Measurements from ENCODE around the gene ESCO1.

DNA sequence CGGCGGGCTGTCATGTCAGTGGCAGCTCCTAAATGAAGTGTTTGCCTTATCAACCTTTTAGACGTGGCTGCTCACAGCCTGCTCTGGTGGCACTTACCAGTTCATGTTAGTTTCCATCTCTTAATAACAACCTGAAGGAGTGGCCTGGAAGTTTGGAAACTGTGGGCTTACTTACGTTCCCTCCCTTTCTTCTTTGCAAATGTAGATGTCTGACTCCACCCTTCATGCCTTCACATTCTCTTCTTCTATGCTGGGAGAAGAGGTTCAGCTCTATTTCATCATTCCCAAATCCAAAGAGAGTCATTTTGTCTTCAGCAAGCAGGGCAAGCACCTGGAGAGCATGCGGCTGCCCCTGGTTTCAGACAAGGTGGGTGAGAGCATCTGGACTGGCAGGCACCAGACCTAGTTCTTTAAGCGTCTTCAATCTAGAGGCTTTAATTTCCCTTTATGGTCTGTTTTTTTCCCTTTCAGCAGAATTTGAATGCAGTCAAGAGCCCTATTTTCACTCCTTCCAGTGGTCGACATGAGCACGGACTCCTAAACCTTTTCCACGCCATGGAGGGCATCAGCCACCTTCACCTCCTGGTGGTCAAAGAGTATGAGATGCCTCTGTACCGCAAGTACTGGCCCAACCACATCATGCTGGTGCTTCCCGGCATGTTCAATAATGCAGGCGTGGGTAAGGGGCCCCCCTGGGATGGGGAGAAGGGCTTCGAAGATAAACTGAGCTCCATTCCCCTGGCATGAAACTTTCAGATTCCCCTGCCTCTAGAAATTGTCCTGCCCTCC is 92.4 kb downstream of the ESCO1 start:
- TF ChIP-seq, protein P1, sequence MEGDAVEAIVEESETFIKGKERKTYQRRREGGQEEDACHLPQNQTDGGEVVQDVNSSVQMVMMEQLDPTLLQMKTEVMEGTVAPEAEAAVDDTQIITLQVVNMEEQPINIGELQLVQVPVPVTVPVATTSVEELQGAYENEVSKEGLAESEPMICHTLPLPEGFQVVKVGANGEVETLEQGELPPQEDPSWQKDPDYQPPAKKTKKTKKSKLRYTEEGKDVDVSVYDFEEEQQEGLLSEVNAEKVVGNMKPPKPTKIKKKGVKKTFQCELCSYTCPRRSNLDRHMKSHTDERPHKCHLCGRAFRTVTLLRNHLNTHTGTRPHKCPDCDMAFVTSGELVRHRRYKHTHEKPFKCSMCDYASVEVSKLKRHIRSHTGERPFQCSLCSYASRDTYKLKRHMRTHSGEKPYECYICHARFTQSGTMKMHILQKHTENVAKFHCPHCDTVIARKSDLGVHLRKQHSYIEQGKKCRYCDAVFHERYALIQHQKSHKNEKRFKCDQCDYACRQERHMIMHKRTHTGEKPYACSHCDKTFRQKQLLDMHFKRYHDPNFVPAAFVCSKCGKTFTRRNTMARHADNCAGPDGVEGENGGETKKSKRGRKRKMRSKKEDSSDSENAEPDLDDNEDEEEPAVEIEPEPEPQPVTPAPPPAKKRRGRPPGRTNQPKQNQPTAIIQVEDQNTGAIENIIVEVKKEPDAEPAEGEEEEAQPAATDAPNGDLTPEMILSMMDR (conservative IDR thresholded peaks at IDR 0.05; ENCODE audit: low read depth in 2 of 2): 0 out of 4 replicates have a peak, but pooled peaks of 1 of the 2 experiments have one; percentile 14
- TF ChIP-seq EZH2 (IDR thresholded peaks at IDR 0.05; ENCODE audit: low read depth, unreplicated experiment) (no peak), POLR2AphosphoS5 (IDR thresholded peaks at IDR 0.05; ENCODE audit: low read depth) (no peak), STAT1 (IDR thresholded peaks at IDR 0.05; ENCODE audit: unreplicated experiment) (no peak), NANOG (IDR thresholded peaks at IDR 0.05; ENCODE audit: borderline replicate concordance) (no peak), EZH2phosphoT487 (IDR thresholded peaks at IDR 0.05; ENCODE audit: unreplicated experiment) (no peak), ZNF331 (CRISPR knock-in tag; IDR thresholded peaks at IDR 0.05; ENCODE audit: low read depth) (no peak), CREB1 (CRISPR knock-in tag; IDR thresholded peaks at IDR 0.05; ENCODE audit: low read depth) (no peak), JUNB (IDR thresholded peaks at IDR 0.05; ENCODE audit: unreplicated experiment) (no peak), ZNF114 (CRISPR knock-in tag; IDR thresholded peaks at IDR 0.05) (no peak)
- TF ChIP-seq, protein P2, sequence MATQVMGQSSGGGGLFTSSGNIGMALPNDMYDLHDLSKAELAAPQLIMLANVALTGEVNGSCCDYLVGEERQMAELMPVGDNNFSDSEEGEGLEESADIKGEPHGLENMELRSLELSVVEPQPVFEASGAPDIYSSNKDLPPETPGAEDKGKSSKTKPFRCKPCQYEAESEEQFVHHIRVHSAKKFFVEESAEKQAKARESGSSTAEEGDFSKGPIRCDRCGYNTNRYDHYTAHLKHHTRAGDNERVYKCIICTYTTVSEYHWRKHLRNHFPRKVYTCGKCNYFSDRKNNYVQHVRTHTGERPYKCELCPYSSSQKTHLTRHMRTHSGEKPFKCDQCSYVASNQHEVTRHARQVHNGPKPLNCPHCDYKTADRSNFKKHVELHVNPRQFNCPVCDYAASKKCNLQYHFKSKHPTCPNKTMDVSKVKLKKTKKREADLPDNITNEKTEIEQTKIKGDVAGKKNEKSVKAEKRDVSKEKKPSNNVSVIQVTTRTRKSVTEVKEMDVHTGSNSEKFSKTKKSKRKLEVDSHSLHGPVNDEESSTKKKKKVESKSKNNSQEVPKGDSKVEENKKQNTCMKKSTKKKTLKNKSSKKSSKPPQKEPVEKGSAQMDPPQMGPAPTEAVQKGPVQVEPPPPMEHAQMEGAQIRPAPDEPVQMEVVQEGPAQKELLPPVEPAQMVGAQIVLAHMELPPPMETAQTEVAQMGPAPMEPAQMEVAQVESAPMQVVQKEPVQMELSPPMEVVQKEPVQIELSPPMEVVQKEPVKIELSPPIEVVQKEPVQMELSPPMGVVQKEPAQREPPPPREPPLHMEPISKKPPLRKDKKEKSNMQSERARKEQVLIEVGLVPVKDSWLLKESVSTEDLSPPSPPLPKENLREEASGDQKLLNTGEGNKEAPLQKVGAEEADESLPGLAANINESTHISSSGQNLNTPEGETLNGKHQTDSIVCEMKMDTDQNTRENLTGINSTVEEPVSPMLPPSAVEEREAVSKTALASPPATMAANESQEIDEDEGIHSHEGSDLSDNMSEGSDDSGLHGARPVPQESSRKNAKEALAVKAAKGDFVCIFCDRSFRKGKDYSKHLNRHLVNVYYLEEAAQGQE (IDR thresholded peaks at IDR 0.05; ENCODE audit: unreplicated experiment): no peak
- TF ChIP-seq, protein P3, sequence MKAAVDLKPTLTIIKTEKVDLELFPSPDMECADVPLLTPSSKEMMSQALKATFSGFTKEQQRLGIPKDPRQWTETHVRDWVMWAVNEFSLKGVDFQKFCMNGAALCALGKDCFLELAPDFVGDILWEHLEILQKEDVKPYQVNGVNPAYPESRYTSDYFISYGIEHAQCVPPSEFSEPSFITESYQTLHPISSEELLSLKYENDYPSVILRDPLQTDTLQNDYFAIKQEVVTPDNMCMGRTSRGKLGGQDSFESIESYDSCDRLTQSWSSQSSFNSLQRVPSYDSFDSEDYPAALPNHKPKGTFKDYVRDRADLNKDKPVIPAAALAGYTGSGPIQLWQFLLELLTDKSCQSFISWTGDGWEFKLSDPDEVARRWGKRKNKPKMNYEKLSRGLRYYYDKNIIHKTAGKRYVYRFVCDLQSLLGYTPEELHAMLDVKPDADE (IDR thresholded peaks at IDR 0.05): no peak
- TF ChIP-seq, protein P4, sequence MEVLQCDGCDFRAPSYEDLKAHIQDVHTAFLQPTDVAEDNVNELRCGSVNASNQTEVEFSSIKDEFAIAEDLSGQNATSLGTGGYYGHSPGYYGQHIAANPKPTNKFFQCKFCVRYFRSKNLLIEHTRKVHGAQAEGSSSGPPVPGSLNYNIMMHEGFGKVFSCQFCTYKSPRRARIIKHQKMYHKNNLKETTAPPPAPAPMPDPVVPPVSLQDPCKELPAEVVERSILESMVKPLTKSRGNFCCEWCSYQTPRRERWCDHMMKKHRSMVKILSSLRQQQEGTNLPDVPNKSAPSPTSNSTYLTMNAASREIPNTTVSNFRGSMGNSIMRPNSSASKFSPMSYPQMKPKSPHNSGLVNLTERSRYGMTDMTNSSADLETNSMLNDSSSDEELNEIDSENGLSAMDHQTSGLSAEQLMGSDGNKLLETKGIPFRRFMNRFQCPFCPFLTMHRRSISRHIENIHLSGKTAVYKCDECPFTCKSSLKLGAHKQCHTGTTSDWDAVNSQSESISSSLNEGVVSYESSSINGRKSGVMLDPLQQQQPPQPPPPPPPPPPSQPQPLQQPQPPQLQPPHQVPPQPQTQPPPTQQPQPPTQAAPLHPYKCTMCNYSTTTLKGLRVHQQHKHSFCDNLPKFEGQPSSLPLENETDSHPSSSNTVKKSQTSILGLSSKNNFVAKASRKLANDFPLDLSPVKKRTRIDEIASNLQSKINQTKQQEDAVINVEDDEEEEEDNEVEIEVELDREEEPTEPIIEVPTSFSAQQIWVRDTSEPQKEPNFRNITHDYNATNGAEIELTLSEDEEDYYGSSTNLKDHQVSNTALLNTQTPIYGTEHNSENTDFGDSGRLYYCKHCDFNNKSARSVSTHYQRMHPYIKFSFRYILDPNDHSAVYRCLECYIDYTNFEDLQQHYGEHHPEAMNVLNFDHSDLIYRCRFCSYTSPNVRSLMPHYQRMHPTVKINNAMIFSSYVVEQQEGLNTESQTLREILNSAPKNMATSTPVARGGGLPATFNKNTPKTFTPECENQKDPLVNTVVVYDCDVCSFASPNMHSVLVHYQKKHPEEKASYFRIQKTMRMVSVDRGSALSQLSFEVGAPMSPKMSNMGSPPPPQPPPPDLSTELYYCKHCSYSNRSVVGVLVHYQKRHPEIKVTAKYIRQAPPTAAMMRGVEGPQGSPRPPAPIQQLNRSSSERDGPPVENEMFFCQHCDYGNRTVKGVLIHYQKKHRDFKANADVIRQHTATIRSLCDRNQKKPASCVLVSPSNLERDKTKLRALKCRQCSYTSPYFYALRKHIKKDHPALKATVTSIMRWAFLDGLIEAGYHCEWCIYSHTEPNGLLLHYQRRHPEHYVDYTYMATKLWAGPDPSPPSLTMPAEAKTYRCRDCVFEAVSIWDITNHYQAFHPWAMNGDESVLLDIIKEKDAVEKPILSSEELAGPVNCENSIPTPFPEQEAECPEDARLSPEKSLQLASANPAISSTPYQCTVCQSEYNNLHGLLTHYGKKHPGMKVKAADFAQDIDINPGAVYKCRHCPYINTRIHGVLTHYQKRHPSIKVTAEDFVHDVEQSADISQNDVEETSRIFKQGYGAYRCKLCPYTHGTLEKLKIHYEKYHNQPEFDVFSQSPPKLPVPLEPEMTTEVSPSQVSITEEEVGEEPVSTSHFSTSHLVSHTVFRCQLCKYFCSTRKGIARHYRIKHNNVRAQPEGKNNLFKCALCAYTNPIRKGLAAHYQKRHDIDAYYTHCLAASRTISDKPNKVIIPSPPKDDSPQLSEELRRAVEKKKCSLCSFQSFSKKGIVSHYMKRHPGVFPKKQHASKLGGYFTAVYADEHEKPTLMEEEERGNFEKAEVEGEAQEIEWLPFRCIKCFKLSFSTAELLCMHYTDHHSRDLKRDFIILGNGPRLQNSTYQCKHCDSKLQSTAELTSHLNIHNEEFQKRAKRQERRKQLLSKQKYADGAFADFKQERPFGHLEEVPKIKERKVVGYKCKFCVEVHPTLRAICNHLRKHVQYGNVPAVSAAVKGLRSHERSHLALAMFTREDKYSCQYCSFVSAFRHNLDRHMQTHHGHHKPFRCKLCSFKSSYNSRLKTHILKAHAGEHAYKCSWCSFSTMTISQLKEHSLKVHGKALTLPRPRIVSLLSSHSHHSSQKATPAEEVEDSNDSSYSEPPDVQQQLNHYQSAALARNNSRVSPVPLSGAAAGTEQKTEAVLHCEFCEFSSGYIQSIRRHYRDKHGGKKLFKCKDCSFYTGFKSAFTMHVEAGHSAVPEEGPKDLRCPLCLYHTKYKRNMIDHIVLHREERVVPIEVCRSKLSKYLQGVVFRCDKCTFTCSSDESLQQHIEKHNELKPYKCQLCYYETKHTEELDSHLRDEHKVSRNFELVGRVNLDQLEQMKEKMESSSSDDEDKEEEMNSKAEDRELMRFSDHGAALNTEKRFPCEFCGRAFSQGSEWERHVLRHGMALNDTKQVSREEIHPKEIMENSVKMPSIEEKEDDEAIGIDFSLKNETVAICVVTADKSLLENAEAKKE (CRISPR knock-in tag; IDR thresholded peaks at IDR 0.05): no peak

Data from GM23338 (cell line).